WTC11 (cell line): ENCODE data around the gene WDFY3. TPM values are rescaled to one million over a fixed set of nuclear protein-coding genes. Genes with fewer than 3 reads are reported as not detected.

Experiments
- ATAC-seq: fragments of 200-7000 bp; cut with Tn5 transposase; 2 replicates; pipeline ENCODE4 v1.10.0; 2021; ENCODE audit warnings: mild to moderate bottlenecking, moderate library complexity
- CTCF ChIA-PET: fragments of 300-600 bp; sonication (Branson Sonifier 250); formaldehyde crosslinking; loops from one replicate; lab custom pipeline; 2021; ENCODE audit warnings: antibody characterized with exemption; lab: Charles Lee
- POLR2A ChIA-PET: fragments of 350-600 bp; sonication (Branson Sonifier 250); formaldehyde crosslinking; loops from one replicate; lab custom pipeline; 2021; ENCODE audit warnings: antibody characterized with exemption; lab: Charles Lee
- DNase-seq: peaks from one replicate; pipeline ENCODE4 v3.0.0; 2021; ENCODE audit warnings: low spot score
- H3K27ac Mint-ChIP-seq: 2 replicates; pipeline ENCODE4 v1.8.0; 2021; ENCODE audit warnings: mixed read lengths
- H3K27me3 Mint-ChIP-seq: 2 replicates; pipeline ENCODE4 v1.8.0; 2021; ENCODE audit warnings: low read depth, mild to moderate bottlenecking, moderate library complexity, mixed read lengths
- H3K36me3 Mint-ChIP-seq: 2 replicates; pipeline ENCODE4 v1.8.0; 2021; ENCODE audit warnings: mixed read lengths
- H3K4me1 Mint-ChIP-seq: 2 replicates; pipeline ENCODE4 v1.8.0; 2022; ENCODE audit warnings: mixed read lengths
- H3K4me3 Mint-ChIP-seq: 2 replicates; pipeline ENCODE4 v1.8.0; 2021; ENCODE audit warnings: mild to moderate bottlenecking, moderate library complexity, mixed read lengths
- H3K9me3 Mint-ChIP-seq: 2 replicates; pipeline ENCODE4 v1.8.0; 2021; ENCODE audit warnings: mixed read lengths
- AR ChIP-seq: fragments of 250-450 bp; sonication (Bioruptor Pico); IDR thresholded peaks from 2 replicates; pipeline ENCODE4 v1.9.0; 2021; ENCODE audit warnings: mild to moderate bottlenecking
- ATF1 ChIP-seq: sonication (generic); formaldehyde crosslinking; IDR thresholded peaks from 2 replicates; pipeline ENCODE4 v1.8.1; 2023; ENCODE audit warnings: mild to moderate bottlenecking, moderate library complexity, missing genetic modification reagents
- ATF6 ChIP-seq: sonication (generic); formaldehyde crosslinking; IDR thresholded peaks from 2 replicates; pipeline ENCODE4 v1.8.1; 2023; ENCODE audit warnings: mild to moderate bottlenecking, missing genetic modification reagents
- ELF4 ChIP-seq: sonication (generic); formaldehyde crosslinking; IDR thresholded peaks from 2 replicates; pipeline ENCODE4 v1.8.1; 2022; ENCODE audit warnings: low read depth, mild to moderate bottlenecking, moderate library complexity, missing genetic modification reagents
- FOXJ3 ChIP-seq: sonication (generic); formaldehyde crosslinking; IDR thresholded peaks from 2 replicates; pipeline ENCODE4 v1.9.0; 2021; ENCODE audit warnings: missing genetic modification reagents, mild to moderate bottlenecking, borderline replicate concordance
- JAZF1 ChIP-seq: fragments of 250-450 bp; sonication (Bioruptor Pico); IDR thresholded peaks from 2 replicates; pipeline ENCODE4 v1.9.0; 2021; ENCODE audit warnings: moderate library complexity, mild to moderate bottlenecking, inconsistent platforms
- KAT7 ChIP-seq: sonication (generic); formaldehyde crosslinking; IDR thresholded peaks from 2 replicates; pipeline ENCODE4 v1.8.1; 2023; ENCODE audit warnings: missing genetic modification reagents, mild to moderate bottlenecking, borderline replicate concordance
- MXD4 ChIP-seq: fragments of 250-450 bp; sonication (Bioruptor Pico); IDR thresholded peaks from 2 replicates; pipeline ENCODE4 v1.8.0; 2021; ENCODE audit warnings: mild to moderate bottlenecking, moderate library complexity, borderline replicate concordance
- MYBL2 ChIP-seq: sonication (generic); formaldehyde crosslinking; IDR thresholded peaks from 2 replicates; pipeline ENCODE4 v1.8.1; 2023; ENCODE audit warnings: mild to moderate bottlenecking, moderate library complexity, missing genetic modification reagents
- NR2C2 ChIP-seq: sonication (generic); formaldehyde crosslinking; IDR thresholded peaks from 2 replicates; pipeline ENCODE4 v1.8.0; 2022; ENCODE audit warnings: mild to moderate bottlenecking, missing genetic modification reagents
- NR3C1 ChIP-seq: sonication (generic); formaldehyde crosslinking; conservative IDR thresholded peaks from 2 replicates; pipeline ENCODE4 v1.8.1; 2023; ENCODE audit warnings: low read depth, mild to moderate bottlenecking, missing genetic modification reagents
- PRRX2 ChIP-seq: fragments of 250-450 bp; sonication (Bioruptor Pico); IDR thresholded peaks from 2 replicates; pipeline ENCODE4 v1.8.0; 2021; ENCODE audit warnings: mild to moderate bottlenecking
- RORB ChIP-seq: fragments of 250-450 bp; sonication (Bioruptor Pico); IDR thresholded peaks from 2 replicates; pipeline ENCODE4 v1.9.0; 2021; ENCODE audit warnings: mild to moderate bottlenecking
- SMAD3 ChIP-seq: sonication (generic); formaldehyde crosslinking; IDR thresholded peaks from 2 replicates; pipeline ENCODE4 v1.8.0; 2022; ENCODE audit warnings: missing genetic modification reagents, mild to moderate bottlenecking, borderline replicate concordance
- TCF7 ChIP-seq: sonication (generic); formaldehyde crosslinking; IDR thresholded peaks from 2 replicates; pipeline ENCODE4 v1.8.0; 2022; ENCODE audit warnings: mild to moderate bottlenecking, low read depth, missing genetic modification reagents, moderate library complexity
- TEAD1 ChIP-seq: sonication (generic); formaldehyde crosslinking; IDR thresholded peaks from 2 replicates; pipeline ENCODE4 v1.8.0; 2022; ENCODE audit warnings: mild to moderate bottlenecking, missing genetic modification reagents
- ZBTB21 ChIP-seq: sonication (generic); formaldehyde crosslinking; IDR thresholded peaks from 2 replicates; pipeline ENCODE4 v1.8.1; 2023; ENCODE audit warnings: mild to moderate bottlenecking, missing genetic modification reagents, borderline replicate concordance
- ZBTB43 ChIP-seq: sonication (generic); formaldehyde crosslinking; IDR thresholded peaks from 2 replicates; pipeline ENCODE4 v1.8.1; 2023; ENCODE audit warnings: mild to moderate bottlenecking, missing genetic modification reagents
- ZNF219 ChIP-seq: sonication (generic); formaldehyde crosslinking; IDR thresholded peaks from 2 replicates; pipeline ENCODE4 v1.8.0; 2023; ENCODE audit warnings: missing genetic modification reagents, mild to moderate bottlenecking, borderline replicate concordance
- ZNF232 ChIP-seq: sonication (generic); formaldehyde crosslinking; IDR thresholded peaks from 2 replicates; pipeline ENCODE4 v1.8.0; 2022; ENCODE audit warnings: mild to moderate bottlenecking, missing genetic modification reagents
- ZNF416 ChIP-seq: fragments of 250-450 bp; sonication (Bioruptor Pico); IDR thresholded peaks from 2 replicates; pipeline ENCODE4 v1.9.0; 2021; ENCODE audit warnings: mild to moderate bottlenecking, inconsistent platforms
- ZNF423 ChIP-seq: fragments of 250-450 bp; sonication (Bioruptor Pico); IDR thresholded peaks from 2 replicates; pipeline ENCODE4 v2.1.2; 2022; ENCODE audit warnings: mild to moderate bottlenecking, moderate library complexity
- total RNA-seq: library from RNA; stranded (reverse); gene quantifications from 3 replicates; pipeline ENCODE4 v1.2.3, GENCODE V29; 2021
- TF ChIP-seq, protein P1 (sequence below): sonication (generic); formaldehyde crosslinking; IDR thresholded peaks from 2 replicates; pipeline ENCODE4 v1.8.1; 2023; ENCODE audit warnings: mild to moderate bottlenecking, missing genetic modification reagents, borderline replicate concordance

The WDFY3 gene
- total RNA-seq, 1 experiment from 2014 or later, result 77.2 TPM

DNA sequence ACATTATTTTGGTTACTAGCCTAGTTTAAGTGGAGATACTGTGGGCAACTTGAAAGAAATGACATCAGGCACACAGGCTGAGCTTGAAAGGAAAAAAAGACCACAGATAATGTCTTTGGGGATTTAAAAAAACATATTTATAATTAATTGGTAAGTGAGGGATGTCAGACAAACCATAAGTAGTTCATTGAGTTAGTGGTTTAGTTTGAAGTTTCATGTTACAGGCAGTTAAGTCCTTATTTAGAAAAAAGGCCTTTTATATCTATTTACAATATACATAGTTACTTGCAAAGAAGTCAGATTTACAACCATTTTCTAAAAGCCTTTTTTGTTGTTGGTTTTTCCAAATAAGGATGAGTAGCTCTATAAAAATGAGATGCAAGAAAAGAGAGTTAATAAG lies 294.3 kb downstream of the WDFY3 start:
- H3K27ac Mint-ChIP-seq, result no peak overlapping the region

GRCh38 chr4:84669201-84669600 lies 297.3 kb downstream of the WDFY3 start:
- Mint-ChIP-seq H3K27ac (no peak overlapping the region), H3K36me3 (peaks cover 48% of the 10 kb centered on the region), H3K4me3 (no peak overlapping the region), H3K27me3 (no peaks in the 10 kb centered on the region), H3K4me1 (no peaks in the 10 kb centered on the region), H3K9me3 (peaks cover 25% of the 10 kb centered on the region)
- no peak for DNase-seq
- ChIA-PET POLR2A (no interaction called here), CTCF (interaction anchor here (1.3 kb wide), 1 partner anchor 91 kb away, joined by 3 read pairs; no protein-coding TSS in a partner anchor)
- no peak for ATAC-seq
- TF ChIP-seq ELF4 (CRISPR knock-in tag), result no peak
- TF ChIP-seq NR3C1 (CRISPR knock-in tag), result no peak
- no peak for TF ChIP-seq RORB (CRISPR knock-in tag)
- no peak for TF ChIP-seq NR2C2 (CRISPR knock-in tag)
- TF ChIP-seq JAZF1 (CRISPR knock-in tag), result no peak
- no peak for TF ChIP-seq TCF7 (CRISPR knock-in tag)
- no peak for TF ChIP-seq FOXJ3 (CRISPR knock-in tag)
- no peak for TF ChIP-seq MXD4 (CRISPR knock-in tag)
- TF ChIP-seq ATF6 (CRISPR knock-in tag), result no peak
- no peak for TF ChIP-seq ZNF219
- no peak for TF ChIP-seq ATF1
- no peak for TF ChIP-seq MYBL2 (CRISPR knock-in tag)
- no peak for TF ChIP-seq ZBTB43 (CRISPR knock-in tag)
- TF ChIP-seq SMAD3, result no peak
- TF ChIP-seq ZNF423 (CRISPR knock-in tag), result no peak
- no peak for TF ChIP-seq KAT7 (CRISPR knock-in tag)
- TF ChIP-seq TEAD1 (CRISPR knock-in tag), result no peak
- TF ChIP-seq ZNF416 (CRISPR knock-in tag), result no peak
- TF ChIP-seq PRRX2 (CRISPR knock-in tag), result no peak

More for the DNA sequence above, 294.3 kb downstream of the WDFY3 start:
- DNase-seq, result no peak
- Mint-ChIP-seq H3K4me1 (no peaks in the 10 kb centered on the region), H3K9me3 (peaks cover 2% of the 10 kb centered on the region; the same call in 1 of the 2 replicates), H3K27me3 (no peaks in the 10 kb centered on the region), H3K4me3 (no peak overlapping the region), H3K36me3 (peaks cover 30% of the 10 kb centered on the region)
- POLR2A ChIA-PET, result no interaction called here
- CTCF ChIA-PET, result interaction anchor here (1.1 kb wide), 1 partner anchor 93 kb away, joined by 4 read pairs; no protein-coding TSS in a partner anchor
- no peak for ATAC-seq
- TF ChIP-seq KAT7 (CRISPR knock-in tag) (no peak), ZNF416 (CRISPR knock-in tag) (no peak), ZNF232 (CRISPR knock-in tag) (no peak), AR (CRISPR knock-in tag) (no peak), ZBTB21 (no peak), JAZF1 (CRISPR knock-in tag) (no peak)
- TF ChIP-seq, protein P1, sequence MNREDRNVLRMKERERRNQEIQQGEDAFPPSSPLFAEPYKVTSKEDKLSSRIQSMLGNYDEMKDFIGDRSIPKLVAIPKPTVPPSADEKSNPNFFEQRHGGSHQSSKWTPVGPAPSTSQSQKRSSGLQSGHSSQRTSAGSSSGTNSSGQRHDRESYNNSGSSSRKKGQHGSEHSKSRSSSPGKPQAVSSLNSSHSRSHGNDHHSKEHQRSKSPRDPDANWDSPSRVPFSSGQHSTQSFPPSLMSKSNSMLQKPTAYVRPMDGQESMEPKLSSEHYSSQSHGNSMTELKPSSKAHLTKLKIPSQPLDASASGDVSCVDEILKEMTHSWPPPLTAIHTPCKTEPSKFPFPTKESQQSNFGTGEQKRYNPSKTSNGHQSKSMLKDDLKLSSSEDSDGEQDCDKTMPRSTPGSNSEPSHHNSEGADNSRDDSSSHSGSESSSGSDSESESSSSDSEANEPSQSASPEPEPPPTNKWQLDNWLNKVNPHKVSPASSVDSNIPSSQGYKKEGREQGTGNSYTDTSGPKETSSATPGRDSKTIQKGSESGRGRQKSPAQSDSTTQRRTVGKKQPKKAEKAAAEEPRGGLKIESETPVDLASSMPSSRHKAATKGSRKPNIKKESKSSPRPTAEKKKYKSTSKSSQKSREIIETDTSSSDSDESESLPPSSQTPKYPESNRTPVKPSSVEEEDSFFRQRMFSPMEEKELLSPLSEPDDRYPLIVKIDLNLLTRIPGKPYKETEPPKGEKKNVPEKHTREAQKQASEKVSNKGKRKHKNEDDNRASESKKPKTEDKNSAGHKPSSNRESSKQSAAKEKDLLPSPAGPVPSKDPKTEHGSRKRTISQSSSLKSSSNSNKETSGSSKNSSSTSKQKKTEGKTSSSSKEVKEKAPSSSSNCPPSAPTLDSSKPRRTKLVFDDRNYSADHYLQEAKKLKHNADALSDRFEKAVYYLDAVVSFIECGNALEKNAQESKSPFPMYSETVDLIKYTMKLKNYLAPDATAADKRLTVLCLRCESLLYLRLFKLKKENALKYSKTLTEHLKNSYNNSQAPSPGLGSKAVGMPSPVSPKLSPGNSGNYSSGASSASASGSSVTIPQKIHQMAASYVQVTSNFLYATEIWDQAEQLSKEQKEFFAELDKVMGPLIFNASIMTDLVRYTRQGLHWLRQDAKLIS (CRISPR knock-in tag), result no peak
